ENCODE data around the gene ADCY1.

The ADCY1 gene

GRCh38 chr7:45681596-45682357 lies 107.6 kb downstream of the ADCY1 start:
- DNase-seq: no peak

- no peak for DNase-seq
Observed at GRCh38 chr7:45682358-45682735, 108.2 kb downstream of the ADCY1 start.

GRCh38 chr7:45682836-45683555 lies 108.8 kb downstream of the ADCY1 start:
- no peak for DNase-seq

GRCh38 chr7:45683556-45684148 lies 109.5 kb downstream of the ADCY1 start:
- DNase-seq: no peak

GRCh38 chr7:45684910-45685618 lies 110.9 kb downstream of the ADCY1 start:
- no peak for DNase-seq

GRCh38 chr7:45685619-45686240 lies 111.6 kb downstream of the ADCY1 start:
- no peak for DNase-seq

- DNase-seq: no peak
Observed at GRCh38 chr7:45686441-45687184, 112.4 kb downstream of the ADCY1 start.

GRCh38 chr7:45687185-45687560 lies 113.0 kb downstream of the ADCY1 start:
- no peak for DNase-seq

- no peak for DNase-seq
Observed at GRCh38 chr7:45687721-45688120, 113.6 kb downstream of the ADCY1 start.

- no peak for DNase-seq
Observed at GRCh38 chr7:45688382-45688781, 114.2 kb downstream of the ADCY1 start.

- no peak for DNase-seq
Observed at GRCh38 chr7:45689011-45689796, 115.0 kb downstream of the ADCY1 start.

- no peak for DNase-seq
Observed at GRCh38 chr7:45689797-45690761, 115.9 kb downstream of the ADCY1 start.

- DNase-seq: no peak
Observed at GRCh38 chr7:45690762-45691150, 116.6 kb downstream of the ADCY1 start.

GRCh38 chr7:45691155-45691656 lies 117.0 kb downstream of the ADCY1 start:
- DNase-seq: no peak

GRCh38 chr7:45692031-45692430 lies 117.9 kb downstream of the ADCY1 start:
- DNase-seq: no peak

- DNase-seq: no peak
Observed at GRCh38 chr7:45695249-45695995, 121.3 kb downstream of the ADCY1 start.

- no peak for DNase-seq
Observed at GRCh38 chr7:45696476-45696875, 122.3 kb downstream of the ADCY1 start.

GRCh38 chr7:45697576-45698136 lies 123.5 kb downstream of the ADCY1 start:
- no peak for DNase-seq

Data from activated CD4-positive, alpha-beta T cell treated with anti-CD3 and anti-CD28 coated beads for 1 hour (primary cell).